Esophagus squamous epithelium (tissue), 4 donors: ENCODE results near the gene KCTD17.

Experiments used
- CTCF ChIP-seq, 6 experiments: fragments of 450-650 bp in 4 of 6; fragments of 200-600 bp in 2 of 6; sonication (generic) in 2 of 6; IDR thresholded peaks; one replicate each; pipeline ENCODE4 v1.5.1; 2016 to 2019; ENCODE audit warnings: antibody characterized with exemption in 6 of 6, mild to moderate bottlenecking in 4 of 6, moderate library complexity in 4 of 6
- POLR2A ChIP-seq, 4 donors: fragments of 450-650 bp; IDR thresholded peaks; one replicate each; pipeline ENCODE4 v1.6.1; 2017; ENCODE audit warnings: antibody characterized with exemption in 4 of 4, mild to moderate bottlenecking in 4 of 4, moderate library complexity in 3 of 4

DNA sequence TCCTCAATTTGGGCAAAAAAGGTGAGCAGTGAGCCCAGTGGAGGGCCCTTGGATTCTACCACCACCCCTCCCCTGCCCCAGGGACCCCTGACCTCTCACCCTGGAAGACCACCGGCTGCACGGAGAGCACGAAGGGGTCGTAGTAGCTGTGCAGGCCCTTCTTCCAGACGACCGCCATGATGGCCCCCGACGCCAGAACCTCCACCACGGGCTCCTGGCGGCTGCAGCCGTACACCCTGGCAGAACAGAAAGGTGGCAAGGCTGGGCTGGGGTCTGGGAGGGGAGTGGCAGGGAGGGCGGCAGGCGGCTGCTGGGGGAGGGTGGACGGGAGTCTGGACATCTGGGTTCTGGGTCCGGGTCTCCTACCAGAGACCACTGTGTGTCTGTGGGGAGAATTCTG, 34.6 kb downstream of the KCTD17 start:
- TF ChIP-seq CTCF (IDR thresholded peaks at IDR 0.05) (no peak), POLR2A (IDR thresholded peaks at IDR 0.05) (no peak)
